Stimulated activated CD8-positive, alpha-beta memory T cell treated with anti-CD3 and anti-CD28 coated beads, Interleukin-4, amount 100 ng/mL, for 48 hours (primary cell): ENCODE data around the gene KISS1.

Experiments used
- DNase-seq: peaks from one replicate; pipeline ENCODE4 v3.0.0-alpha.2; 2020

The KISS1 gene

GRCh38 chr1:204217648-204218000 is 21.3 kb upstream of the KISS1 start:
- no peak for DNase-seq

- no peak for DNase-seq
Measured at GRCh38 chr1:204216880-204217647, 20.8 kb upstream of the KISS1 start.

GRCh38 chr1:204216236-204216635 is 19.9 kb upstream of the KISS1 start:
- DNase-seq, result no peak

- DNase-seq, result peak; percentile 56
Measured at GRCh38 chr1:204213668-204214662, 17.7 kb upstream of the KISS1 start, which contains the start of gene GOLT1A. GOLT1A (minus strand) TSS chr1:204213988; CDS start chr1:204213906, 82 bp downstream.

- no peak for DNase-seq
Measured at GRCh38 chr1:204212715-204213114, 16.4 kb upstream of the KISS1 start.

GRCh38 chr1:204211046-204211445 is 14.8 kb upstream of the KISS1 start:
- no peak for DNase-seq

- DNase-seq, result peak; percentile 89
Measured at GRCh38 chr1:204207136-204207616, 10.9 kb upstream of the KISS1 start.

GRCh38 chr1:204206121-204206520 is 9.8 kb upstream of the KISS1 start:
- no peak for DNase-seq

GRCh38 chr1:204205486-204205885 is 9.2 kb upstream of the KISS1 start:
- no peak for DNase-seq

GRCh38 chr1:204204944-204205343 is 8.7 kb upstream of the KISS1 start:
- no peak for DNase-seq

GRCh38 chr1:204203206-204203767 is 7.0 kb upstream of the KISS1 start:
- DNase-seq, result no peak

GRCh38 chr1:204202481-204202880 is 6.2 kb upstream of the KISS1 start:
- DNase-seq, result no peak

- no peak for DNase-seq
Measured at GRCh38 chr1:204201348-204202040, 5.2 kb upstream of the KISS1 start.

GRCh38 chr1:204199579-204199978 is 3.3 kb upstream of the KISS1 start:
- no peak for DNase-seq

GRCh38 chr1:204198348-204199340 is 2.4 kb upstream of the KISS1 start:
- DNase-seq, result no peak

- no peak for DNase-seq
Measured at GRCh38 chr1:204197068-204197467, 777 bp upstream of the KISS1 start.

- no peak for DNase-seq
Measured at GRCh38 chr1:204194771-204195170, 1.5 kb downstream of the KISS1 start.

- DNase-seq, result no peak
Measured at GRCh38 chr1:204194080-204194479, 2.2 kb downstream of the KISS1 start.

GRCh38 chr1:204192589-204193352 is 3.5 kb downstream of the KISS1 start:
- DNase-seq, result no peak

GRCh38 chr1:204192046-204192445 is 4.2 kb downstream of the KISS1 start:
- no peak for DNase-seq

GRCh38 chr1:204191456-204191855 is 4.8 kb downstream of the KISS1 start:
- no peak for DNase-seq
